DOHH2 (cell line): ENCODE measurements around the gene SEMG2.

ENCODE experiments used
- H3F3A ChIP-seq: fragments of 200-600 bp; sonication (generic), shearing (Covaris generic); 2 replicates; pipeline ENCODE4 v1.6.0; 2016; ENCODE audit warnings: antibody characterized with exemption, mild to moderate bottlenecking; ENCODE audit not compliant: control insufficient read depth, insufficient read depth
- H3K27ac ChIP-seq: fragments of 200-600 bp; sonication (generic); 2 replicates; pipeline ENCODE4 v1.5.1; 2014; ENCODE audit warnings: low read depth, mild to moderate bottlenecking, low read length, moderate library complexity
- H3K27me3 ChIP-seq: fragments of 200-600 bp; sonication (generic); 2 replicates; pipeline ENCODE4 v1.6.1; 2014; ENCODE audit warnings: mild to moderate bottlenecking, low read length, mixed read lengths; ENCODE audit not compliant: control insufficient read depth
- H3K36me3 ChIP-seq: fragments of 200-600 bp; sonication (generic); 2 replicates; pipeline ENCODE4 v1.6.1; 2014; ENCODE audit warnings: mild to moderate bottlenecking, low read length, moderate library complexity, mixed read lengths; ENCODE audit not compliant: control insufficient read depth
- H3K4me1 ChIP-seq: fragments of 200-600 bp; sonication (generic); 2 replicates; pipeline ENCODE4 v1.6.1; 2014; ENCODE audit warnings: mild to moderate bottlenecking, low read length, mixed read lengths; ENCODE audit not compliant: control insufficient read depth
- H3K4me2 ChIP-seq: fragments of 200-600 bp; sonication (generic); 2 replicates; pipeline ENCODE4 v1.6.0; 2014; ENCODE audit warnings: mild to moderate bottlenecking, low read length, moderate library complexity
- H3K4me3 ChIP-seq: fragments of 200-600 bp; sonication (generic); 2 replicates; pipeline ENCODE4 v1.5.1; 2014; ENCODE audit warnings: mild to moderate bottlenecking, low read length, mixed read lengths
- H3K79me2 ChIP-seq: fragments of 200-600 bp; sonication (generic); 2 replicates; pipeline ENCODE4 v1.6.1; 2014; ENCODE audit warnings: mild to moderate bottlenecking, low read length, mixed read lengths; ENCODE audit not compliant: control insufficient read depth
- H3K9me2 ChIP-seq: fragments of 200-600 bp; sonication (generic); replicated peaks from 2 replicates; pipeline ENCODE4 v1.6.1; 2014; ENCODE audit warnings: mild to moderate bottlenecking, low read length, mixed read lengths; ENCODE audit not compliant: control insufficient read depth
- H3K9me3 ChIP-seq: fragments of 200-600 bp; sonication (generic); 2 replicates; pipeline ENCODE4 v1.6.1; 2014; ENCODE audit warnings: antibody characterized with exemption, low read length, mixed read lengths; ENCODE audit not compliant: control insufficient read depth, insufficient read depth
- H4K20me1 ChIP-seq: fragments of 200-600 bp; sonication (generic); 2 replicates; pipeline ENCODE4 v1.6.0; 2014; ENCODE audit warnings: low read depth, mild to moderate bottlenecking, antibody characterized with exemption, low read length, moderate library complexity; ENCODE audit not compliant: control insufficient read depth, insufficient read depth
- EZH2phosphoT487 ChIP-seq: fragments of 200-600 bp; sonication (generic); IDR thresholded peaks from 2 replicates; pipeline ENCODE4 v1.6.1; 2017; ENCODE audit warnings: borderline replicate concordance, mild to moderate bottlenecking, antibody characterized with exemption, low read length, moderate library complexity, mixed read lengths
- TF ChIP-seq, protein P1 (sequence below): fragments of 200-600 bp; sonication (generic); IDR thresholded peaks from one replicate; pipeline ENCODE4 v1.5.1; 2014; ENCODE audit warnings: antibody characterized with exemption, mild to moderate bottlenecking, low read depth, low read length; ENCODE audit not compliant: poor library complexity, severe bottlenecking

SEMG2 gene

DNA sequence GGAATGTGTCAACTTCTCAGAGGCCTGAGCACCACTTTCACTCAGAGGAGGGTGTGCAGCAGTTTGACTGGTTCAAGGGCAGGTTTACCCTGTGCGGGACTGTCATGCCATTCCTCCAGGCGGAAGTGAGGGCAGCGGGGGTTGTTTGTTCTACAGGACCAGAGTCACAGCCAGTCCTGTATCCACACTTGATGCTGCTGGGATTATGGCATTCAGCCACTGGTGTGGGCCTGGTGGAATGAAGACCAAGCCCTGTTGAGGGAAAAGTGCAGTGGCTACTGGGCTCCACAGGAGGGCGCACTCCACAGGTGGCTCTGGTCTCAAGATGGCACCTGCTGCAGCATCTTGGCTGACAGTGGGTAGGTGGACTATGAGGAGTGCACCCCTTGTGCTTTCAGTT is 14.8 kb downstream of the SEMG2 start:
- peaks cover 12% of the 10 kb centered on the region; the same call in 1 of the 2 replicates for H3K27me3 ChIP-seq
- H3K79me2 ChIP-seq = no peaks in the 10 kb centered on the region
- no peaks in the 10 kb centered on the region for H3K9me2 ChIP-seq
- H3K36me3 ChIP-seq = no peaks in the 10 kb centered on the region
- no peaks in the 10 kb centered on the region for H3F3A ChIP-seq
- no peaks in the 10 kb centered on the region for H3K9me3 ChIP-seq
- no peak overlapping the region for H3K4me2 ChIP-seq
- H4K20me1 ChIP-seq = no peaks in the 10 kb centered on the region
- no peak overlapping the region for H3K27ac ChIP-seq
- no peak for TF ChIP-seq EZH2phosphoT487
- TF ChIP-seq, protein P1, sequence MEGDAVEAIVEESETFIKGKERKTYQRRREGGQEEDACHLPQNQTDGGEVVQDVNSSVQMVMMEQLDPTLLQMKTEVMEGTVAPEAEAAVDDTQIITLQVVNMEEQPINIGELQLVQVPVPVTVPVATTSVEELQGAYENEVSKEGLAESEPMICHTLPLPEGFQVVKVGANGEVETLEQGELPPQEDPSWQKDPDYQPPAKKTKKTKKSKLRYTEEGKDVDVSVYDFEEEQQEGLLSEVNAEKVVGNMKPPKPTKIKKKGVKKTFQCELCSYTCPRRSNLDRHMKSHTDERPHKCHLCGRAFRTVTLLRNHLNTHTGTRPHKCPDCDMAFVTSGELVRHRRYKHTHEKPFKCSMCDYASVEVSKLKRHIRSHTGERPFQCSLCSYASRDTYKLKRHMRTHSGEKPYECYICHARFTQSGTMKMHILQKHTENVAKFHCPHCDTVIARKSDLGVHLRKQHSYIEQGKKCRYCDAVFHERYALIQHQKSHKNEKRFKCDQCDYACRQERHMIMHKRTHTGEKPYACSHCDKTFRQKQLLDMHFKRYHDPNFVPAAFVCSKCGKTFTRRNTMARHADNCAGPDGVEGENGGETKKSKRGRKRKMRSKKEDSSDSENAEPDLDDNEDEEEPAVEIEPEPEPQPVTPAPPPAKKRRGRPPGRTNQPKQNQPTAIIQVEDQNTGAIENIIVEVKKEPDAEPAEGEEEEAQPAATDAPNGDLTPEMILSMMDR = peak; percentile 62
- H3K4me1 ChIP-seq = no peaks in the 10 kb centered on the region
- H3K4me3 ChIP-seq = no peak overlapping the region

DNA sequence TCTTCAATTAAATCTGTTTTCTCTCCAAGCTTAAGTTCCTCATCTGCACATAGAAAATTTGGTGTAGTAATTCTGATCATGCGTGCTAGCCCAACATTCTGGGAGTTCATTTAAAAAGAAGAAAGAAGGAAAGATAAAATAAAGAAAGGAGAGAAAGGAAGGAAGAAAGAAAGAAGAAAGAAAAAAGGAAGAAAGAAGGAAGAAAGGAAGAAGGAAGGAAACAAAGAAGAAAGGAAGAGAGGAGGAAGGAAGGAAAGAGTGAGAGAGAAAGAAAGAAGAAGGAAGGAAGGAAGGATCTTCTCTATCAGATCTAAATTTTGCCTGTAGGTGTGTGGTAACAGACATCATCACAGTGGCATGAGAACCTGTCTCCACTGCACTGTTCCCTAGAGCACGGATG is 17.0 kb downstream of the SEMG2 start:
- Histone ChIP-seq H3K79me2 (no peaks in the 10 kb centered on the region), H3K27me3 (peaks cover 15% of the 10 kb centered on the region; the same call in 1 of the 2 replicates), H3K4me2 (no peak overlapping the region), H3K36me3 (no peaks in the 10 kb centered on the region), H4K20me1 (no peaks in the 10 kb centered on the region), H3K9me2 (no peaks in the 10 kb centered on the region), H3K27ac (no peak overlapping the region), H3K9me3 (no peaks in the 10 kb centered on the region), H3K4me3 (no peak overlapping the region), H3F3A (no peaks in the 10 kb centered on the region), H3K4me1 (no peaks in the 10 kb centered on the region)
- TF ChIP-seq, protein P1 = no peak
- no peak for TF ChIP-seq EZH2phosphoT487

DNA sequence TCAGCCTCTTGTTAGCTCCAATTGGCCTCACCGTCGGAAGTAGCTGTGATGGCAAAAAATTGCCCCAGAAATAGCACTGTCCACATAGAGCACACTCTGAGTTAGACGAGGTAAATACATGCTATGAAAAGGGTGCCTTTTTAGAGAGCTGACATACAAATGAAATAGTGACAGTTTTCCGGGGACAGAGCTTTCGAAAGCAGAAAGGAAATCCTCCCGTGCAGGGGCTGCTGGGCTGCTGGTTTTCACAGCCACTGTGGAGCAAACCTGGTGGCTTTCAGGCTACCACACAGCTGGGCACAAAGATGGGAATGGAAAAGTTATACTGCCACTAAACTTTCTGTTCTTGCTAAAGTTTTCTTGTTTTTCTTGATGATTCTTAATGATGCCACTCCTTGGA is 24.9 kb downstream of the SEMG2 start:
- Histone ChIP-seq H3K9me3 (no peaks in the 10 kb centered on the region), H3K79me2 (no peaks in the 10 kb centered on the region), H4K20me1 (no peaks in the 10 kb centered on the region), H3K27ac (no peak overlapping the region), H3K9me2 (no peaks in the 10 kb centered on the region), H3K27me3 (peaks cover 48% of the 10 kb centered on the region), H3K4me3 (no peak overlapping the region), H3K4me1 (no peaks in the 10 kb centered on the region), H3K36me3 (no peaks in the 10 kb centered on the region), H3K4me2 (no peak overlapping the region), H3F3A (no peaks in the 10 kb centered on the region)
- TF ChIP-seq EZH2phosphoT487 = no peak
- TF ChIP-seq, protein P1 = no peak

DNA sequence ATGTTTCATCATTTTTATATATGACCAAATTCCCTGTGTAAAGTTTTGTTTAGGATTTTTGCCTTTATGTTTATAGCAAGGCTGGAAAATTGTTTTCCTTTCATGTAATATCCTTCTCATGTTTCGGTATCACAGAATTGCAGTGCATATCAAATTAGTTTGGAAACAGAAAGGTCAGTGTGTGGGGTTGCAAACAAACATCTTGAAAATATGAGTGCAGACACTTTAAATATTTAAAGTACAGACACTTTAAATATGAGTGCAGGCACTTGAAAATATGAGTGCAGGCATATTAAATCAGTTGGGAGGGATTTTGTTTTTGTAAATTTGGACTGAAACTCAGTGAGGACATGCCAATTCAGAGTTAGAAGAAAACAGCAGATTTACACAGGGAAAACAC is 26.7 kb downstream of the SEMG2 start:
- Histone ChIP-seq H3K4me2 (no peak overlapping the region), H3K27ac (no peak overlapping the region), H4K20me1 (no peaks in the 10 kb centered on the region), H3K36me3 (no peaks in the 10 kb centered on the region), H3K4me1 (no peaks in the 10 kb centered on the region), H3K9me3 (no peaks in the 10 kb centered on the region), H3K9me2 (no peaks in the 10 kb centered on the region), H3F3A (no peaks in the 10 kb centered on the region), H3K79me2 (no peaks in the 10 kb centered on the region), H3K4me3 (no peak overlapping the region), H3K27me3 (peaks cover 54% of the 10 kb centered on the region)
- TF ChIP-seq, protein P1 = no peak
- TF ChIP-seq EZH2phosphoT487 = no peak
